ENCODE results near the gene PCSK6.

Gene PCSK6

DNA sequence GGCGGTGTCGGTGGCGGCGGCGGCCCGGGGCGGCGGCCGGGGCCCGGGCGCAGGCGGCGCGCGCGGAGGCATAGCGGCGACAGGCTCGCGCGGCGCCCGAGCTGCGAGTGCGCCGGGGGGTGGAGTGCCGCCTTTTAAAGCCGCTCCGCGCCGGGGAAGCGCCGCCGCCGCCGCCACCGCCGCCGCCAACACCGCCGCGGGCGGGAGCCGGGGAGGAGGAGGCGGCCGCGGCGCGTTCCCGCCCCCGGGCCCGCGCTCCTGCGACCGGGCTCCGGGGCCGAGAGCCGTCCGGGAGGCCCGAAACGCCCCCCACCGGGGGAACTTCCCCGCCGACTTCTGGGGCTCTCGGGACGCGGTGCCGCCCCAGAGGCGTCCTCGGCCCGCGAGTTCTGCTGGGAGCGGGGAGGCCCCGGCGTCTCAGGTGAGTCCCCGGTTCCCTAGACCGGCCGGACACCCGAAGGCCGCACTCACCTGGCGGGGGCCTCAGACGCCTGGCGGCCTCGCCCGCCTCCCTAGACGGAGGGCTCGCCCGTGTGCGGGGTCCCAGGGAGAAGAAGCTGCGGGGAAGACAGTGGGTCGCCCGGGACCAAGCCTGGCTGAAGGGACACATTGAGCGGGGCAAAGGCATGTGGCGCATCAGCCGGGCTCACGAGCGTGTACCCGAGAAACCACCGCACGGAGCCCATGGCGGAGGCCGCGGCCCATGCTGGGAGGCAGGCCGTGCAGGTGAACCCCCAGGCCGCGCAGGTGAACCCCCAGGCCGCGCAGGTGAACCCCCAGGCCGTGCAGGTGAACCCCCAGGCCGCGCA lies at the start of gene PCSK6:
PCSK6 (minus strand) TSS at position 109 of the 809 bp plus-strand sequence; CDS start at position 72, 37 bp downstream.
- DNase-seq: no peak

- no peak for DNase-seq
Observed at GRCh38 chr15:101538996-101539395, 49.5 kb upstream of the PCSK6 start.

DNA sequence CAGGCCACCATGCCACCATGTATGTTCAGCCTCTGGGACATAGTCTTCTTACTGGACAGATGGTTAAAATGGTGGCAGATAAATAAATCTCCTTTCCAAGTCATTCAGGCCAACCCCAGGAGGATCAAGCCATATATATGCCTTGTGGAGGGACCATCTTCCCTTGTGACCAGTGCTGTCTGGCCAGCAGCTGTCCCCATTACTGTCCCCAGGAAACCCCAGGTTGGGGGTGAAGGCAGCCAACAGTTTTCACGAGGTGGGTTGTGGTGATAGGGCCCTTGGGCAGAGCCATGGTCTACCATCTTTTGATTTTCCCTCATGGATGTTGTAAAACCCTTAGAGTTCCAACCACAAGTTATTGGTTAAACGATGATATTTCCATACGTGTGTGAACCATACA lies 48.7 kb upstream of the PCSK6 start:
- DNase-seq: no peak

DNA sequence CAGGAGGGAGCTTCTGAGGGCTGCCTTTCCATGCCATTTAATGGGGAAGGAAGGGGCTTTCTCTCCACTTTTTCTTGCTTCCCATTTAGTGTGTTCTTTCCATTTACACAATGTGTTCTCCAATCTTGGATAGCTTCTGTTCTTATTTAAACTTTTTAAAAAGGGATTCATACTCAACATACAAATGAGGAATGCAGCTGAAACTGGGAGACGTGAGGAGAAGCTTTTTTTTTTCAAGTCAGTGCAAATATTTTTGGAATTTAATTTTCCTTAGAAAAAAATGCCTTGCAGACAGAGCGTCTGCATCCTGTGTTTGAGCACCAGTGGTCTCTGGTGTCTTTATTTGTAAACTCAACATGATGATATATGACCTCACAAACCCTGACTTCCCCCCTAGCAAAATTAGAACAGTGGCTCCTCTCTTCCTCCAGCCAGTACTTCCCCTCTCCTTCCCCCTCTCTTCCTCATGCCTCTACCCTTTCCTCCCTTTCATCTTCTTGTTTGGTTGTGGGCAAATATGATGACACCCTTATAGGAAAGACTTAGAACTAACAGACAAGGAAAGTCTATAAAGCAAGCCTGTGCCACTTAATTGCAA lies 48.1 kb upstream of the PCSK6 start:
- DNase-seq: no peak

- DNase-seq: no peak
Observed at GRCh38 chr15:101536875-101537405, 47.4 kb upstream of the PCSK6 start.

- no peak for DNase-seq
Observed at GRCh38 chr15:101536166-101536874, 46.8 kb upstream of the PCSK6 start.

DNA sequence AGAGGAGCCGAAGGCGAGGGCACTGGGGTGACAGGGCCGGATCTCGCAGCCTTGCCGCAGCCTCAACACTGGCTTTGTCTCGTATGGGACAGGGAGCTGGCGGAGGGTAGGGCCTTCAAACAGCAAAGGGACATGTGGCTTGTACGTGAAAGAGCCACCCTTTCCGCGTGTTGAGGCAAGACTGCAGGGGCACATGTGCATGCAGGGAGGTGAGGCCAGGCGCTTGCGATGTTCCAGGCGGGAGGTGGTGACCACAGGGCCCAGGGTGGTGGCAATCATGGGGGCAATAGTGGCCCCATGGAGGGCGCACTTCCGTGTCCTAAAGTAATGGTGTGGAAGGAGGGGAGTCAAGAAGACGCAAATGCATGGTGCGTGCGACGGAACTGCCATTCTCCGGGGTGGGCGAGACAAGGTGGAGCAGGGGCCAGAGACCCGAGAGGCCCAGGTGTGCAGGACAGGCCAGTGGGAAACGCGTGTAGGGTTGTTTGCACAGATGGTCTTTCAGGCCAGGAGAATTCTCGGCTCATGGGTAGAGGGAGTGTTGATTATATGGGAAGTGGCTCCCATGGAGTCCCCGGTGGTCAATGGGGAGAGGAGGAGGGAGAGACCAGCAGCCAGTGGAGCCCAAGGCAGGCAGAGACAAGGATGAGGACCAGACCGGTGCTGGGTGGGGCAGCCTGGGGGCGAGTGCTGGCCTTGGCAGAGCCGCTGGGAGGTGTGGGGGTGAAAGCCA lies 45.8 kb upstream of the PCSK6 start:
- no peak for DNase-seq

GRCh38 chr15:101534376-101534970 lies 45.0 kb upstream of the PCSK6 start:
- no peak for DNase-seq

GRCh38 chr15:101533371-101534140 lies 44.0 kb upstream of the PCSK6 start:
- no peak for DNase-seq

GRCh38 chr15:101532865-101533264 lies 43.4 kb upstream of the PCSK6 start:
- no peak for DNase-seq

- no peak for DNase-seq
Observed at GRCh38 chr15:101531170-101531569, 41.7 kb upstream of the PCSK6 start.

DNA sequence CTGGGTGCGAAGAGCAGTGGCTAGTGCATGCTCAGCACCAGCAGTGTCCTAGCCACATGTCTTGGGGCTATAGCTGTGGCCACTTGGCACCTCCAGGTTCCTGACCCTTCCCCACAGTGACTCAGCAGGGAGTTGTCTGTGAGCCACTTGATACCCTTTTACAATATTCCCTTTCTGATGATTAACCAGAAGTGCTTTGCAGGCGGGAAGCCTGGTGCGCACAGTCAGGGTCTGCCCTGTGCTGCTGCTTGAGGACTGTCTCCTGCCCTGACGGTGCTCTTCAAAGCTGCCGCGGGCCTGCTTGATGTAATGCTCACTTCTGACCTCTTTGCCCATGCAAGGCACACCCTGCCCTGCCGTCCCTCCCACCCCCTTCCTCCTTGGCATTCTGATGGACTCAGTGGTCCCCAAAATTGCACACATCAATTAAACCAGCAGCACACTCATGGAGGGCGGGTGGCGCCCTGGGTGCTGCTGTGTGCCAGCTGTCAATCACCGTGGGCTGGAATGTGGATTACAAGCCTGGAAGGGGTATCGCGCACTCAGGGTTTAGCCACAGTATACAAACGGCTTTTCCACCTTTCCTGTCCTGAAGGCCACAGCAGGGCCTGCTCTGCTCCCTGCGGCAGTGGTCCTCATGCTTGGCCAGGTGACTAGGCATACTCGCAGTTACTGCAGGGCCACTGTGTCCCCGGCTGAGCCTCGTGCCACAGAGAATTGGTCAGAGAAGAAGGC lies 40.9 kb upstream of the PCSK6 start:
- no peak for DNase-seq

DNA sequence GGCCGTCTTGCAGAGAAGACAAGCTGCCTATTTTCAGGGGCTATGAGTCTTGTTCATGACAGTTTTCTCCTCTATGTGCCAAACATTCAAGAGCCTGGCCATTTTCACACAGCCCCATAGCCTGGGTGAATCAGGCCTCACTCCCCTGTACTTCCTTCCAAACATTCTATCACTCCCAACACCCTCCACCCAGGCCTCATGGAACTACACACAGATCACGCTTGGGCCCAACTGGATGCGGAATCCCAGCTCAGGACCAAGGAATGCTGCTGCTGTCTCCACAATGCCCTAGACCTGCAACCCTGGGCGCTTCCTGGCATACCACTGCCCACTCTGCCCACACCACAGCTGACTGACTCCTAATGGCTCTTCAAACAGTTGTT lies 39.4 kb upstream of the PCSK6 start:
- no peak for DNase-seq

- no peak for DNase-seq
Observed at GRCh38 chr15:101528108-101528916, 38.8 kb upstream of the PCSK6 start.

GRCh38 chr15:101526890-101527289 lies 37.4 kb upstream of the PCSK6 start:
- DNase-seq: no peak

- DNase-seq: no peak
Observed at GRCh38 chr15:101526442-101526841, 36.9 kb upstream of the PCSK6 start.

DNA sequence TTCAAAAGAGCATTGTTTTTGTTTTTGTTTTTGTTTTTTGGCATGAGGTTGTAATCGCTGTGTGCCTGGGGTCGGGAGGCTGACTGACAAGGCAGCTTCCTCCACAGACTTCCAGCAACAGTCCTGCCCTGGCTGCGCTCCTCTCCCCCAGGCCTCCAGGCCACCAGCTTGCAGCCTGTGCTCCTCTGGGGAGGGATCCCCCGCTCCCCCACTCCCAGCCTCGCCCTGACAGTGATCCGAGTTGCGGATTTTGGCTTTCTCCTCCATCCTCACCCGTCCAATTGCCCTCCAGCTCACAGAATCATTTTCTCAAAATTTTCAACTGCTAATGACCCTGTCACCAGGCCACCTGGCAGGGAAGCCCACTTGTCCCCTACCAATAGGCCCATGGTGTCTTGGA lies 36.5 kb upstream of the PCSK6 start:
- no peak for DNase-seq

GRCh38 chr15:101525087-101525669 lies 35.7 kb upstream of the PCSK6 start:
- no peak for DNase-seq

- no peak for DNase-seq
Observed at GRCh38 chr15:101523560-101523940, 34.0 kb upstream of the PCSK6 start.
